HEK293T (cell line): ENCODE results near the gene ARHGAP10.

Experiments used
- ARNT ChIP-seq: fragments of 450-650 bp; IDR thresholded peaks from 2 replicates; pipeline ENCODE4 v1.6.1; 2017; ENCODE audit warnings: mild to moderate bottlenecking
- ELF4 ChIP-seq: fragments of 450-650 bp; IDR thresholded peaks from 2 replicates; pipeline ENCODE4 v1.6.1; 2017; ENCODE audit warnings: antibody characterized with exemption
- FOXA1 ChIP-seq: fragments of 450-650 bp; IDR thresholded peaks from 2 replicates; pipeline ENCODE4 v1.6.1; 2016; ENCODE audit warnings: mild to moderate bottlenecking
- FOXM1 ChIP-seq: fragments of 450-650 bp; IDR thresholded peaks from 2 replicates; pipeline ENCODE4 v1.6.1; 2017; ENCODE audit warnings: mild to moderate bottlenecking, borderline replicate concordance
- HDGF ChIP-seq: fragments of 450-650 bp; IDR thresholded peaks from 2 replicates; pipeline ENCODE4 v1.6.1; 2017; ENCODE audit warnings: antibody characterized with exemption, borderline replicate concordance
- L3MBTL2 ChIP-seq: fragments of 450-650 bp; conservative IDR thresholded peaks from 2 replicates; pipeline ENCODE4 v1.6.1; 2016; ENCODE audit warnings: mild to moderate bottlenecking
- SP1 ChIP-seq: fragments of 450-650 bp; IDR thresholded peaks from 2 replicates; pipeline ENCODE4 v1.6.1; 2017
- SUZ12 ChIP-seq: fragments of 450-650 bp; IDR thresholded peaks from 2 replicates; pipeline ENCODE4 v1.6.1; 2016; ENCODE audit warnings: mild to moderate bottlenecking
- TARDBP ChIP-seq: fragments of 450-650 bp; IDR thresholded peaks from 2 replicates; pipeline ENCODE4 v1.6.1; 2016
- ZNF384 ChIP-seq: fragments of 450-650 bp; IDR thresholded peaks from 2 replicates; pipeline ENCODE4 v1.6.1; 2016

DNA sequence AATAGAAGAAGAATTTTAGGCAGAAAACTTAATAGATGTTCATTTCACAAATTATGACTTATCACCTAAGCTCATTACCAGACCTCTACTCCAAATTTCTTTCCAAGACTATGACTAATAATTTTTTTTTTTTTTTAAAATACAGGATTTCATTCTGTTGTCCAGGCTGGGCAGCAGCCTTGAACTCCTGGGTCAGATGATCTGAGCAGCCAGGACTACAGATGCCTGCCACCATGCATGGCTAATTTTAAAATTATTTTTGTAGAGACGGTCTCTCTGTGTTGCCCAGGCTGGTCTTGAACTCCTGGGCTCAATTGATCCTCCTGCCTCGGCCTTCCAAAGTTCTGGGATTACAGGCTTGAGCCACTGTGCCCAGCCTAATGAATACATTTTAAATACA, 119.2 kb downstream of the ARHGAP10 start:
- TF ChIP-seq ARNT (no peak), SUZ12 (no peak), ELF4 (no peak), ZNF384 (no peak), FOXA1 (no peak), SP1 (no peak), L3MBTL2 (no peak), HDGF (no peak), TARDBP (no peak), FOXM1 (no peak)
